ENCODE data around the gene ELF1. TPM values are rescaled to one million over a fixed set of nuclear protein-coding genes. Genes with fewer than 3 reads are reported as not detected.

ELF1 gene
- total and polyA plus RNA-seq, 10 of the 15 experiments (the other 5 are each of a cell fraction or from before 2014, with no cell fraction given) = 43.3 to 97.6 (median 55.7) TPM

- TF ChIP-seq, protein P1, sequence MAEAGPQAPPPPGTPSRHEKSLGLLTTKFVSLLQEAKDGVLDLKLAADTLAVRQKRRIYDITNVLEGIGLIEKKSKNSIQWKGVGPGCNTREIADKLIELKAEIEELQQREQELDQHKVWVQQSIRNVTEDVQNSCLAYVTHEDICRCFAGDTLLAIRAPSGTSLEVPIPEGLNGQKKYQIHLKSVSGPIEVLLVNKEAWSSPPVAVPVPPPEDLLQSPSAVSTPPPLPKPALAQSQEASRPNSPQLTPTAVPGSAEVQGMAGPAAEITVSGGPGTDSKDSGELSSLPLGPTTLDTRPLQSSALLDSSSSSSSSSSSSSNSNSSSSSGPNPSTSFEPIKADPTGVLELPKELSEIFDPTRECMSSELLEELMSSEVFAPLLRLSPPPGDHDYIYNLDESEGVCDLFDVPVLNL (IDR thresholded peaks at IDR 0.05; ENCODE audit: low read depth, low read length) = no peak
Observed at GRCh38 chr13:40970803-40971202, 48.3 kb downstream of the ELF1 start (continued).

- Histone ChIP-seq H3K4me2 (ENCODE audit: control insufficient read depth, insufficient read depth) (peak overlapping the region; percentile 34), H3K79me2 (ENCODE audit: control insufficient read depth, insufficient read depth, low read length) (peaks cover 100% of the 10 kb centered on the region), H3K4me1 (ENCODE audit: control insufficient read depth, insufficient read depth, low read length) (peaks cover 50% of the 10 kb centered on the region), H3K36me3 (ENCODE audit: control insufficient read depth in 2 of 2, insufficient read depth in 2 of 2, low read length in 1 of 2) (peaks cover 0 to 15% of the 10 kb centered on the region in 2 experiments), H3K4me3 (no peak overlapping the region), H3K27me3 (replicated peaks in 1 of 2; ENCODE audit: control insufficient read depth in 2 of 2, insufficient read depth in 2 of 2, low read length in 1 of 2) (no peaks in the 10 kb centered on the region), H4K20me1 (ENCODE audit: control insufficient read depth, insufficient read depth) (peaks cover 10% of the 10 kb centered on the region; the same call in 1 of the 2 replicates), H3K27ac (ENCODE audit: control insufficient read depth, insufficient read depth) (peak overlapping the region; percentile 20; the same call in 1 of the 2 replicates), H3K9ac (ENCODE audit: control insufficient read depth, insufficient read depth, low read length) (no peak overlapping the region), H3K9me3 (replicated peaks; ENCODE audit: control insufficient read depth, insufficient read depth, low read length) (no peaks in the 10 kb centered on the region), H2AFZ (ENCODE audit: control insufficient read depth, low read depth, low read length) (no peak overlapping the region)
- ChIA-PET RAD21 (ENCODE audit: unreplicated experiment) (interaction anchor here (0.8 to 13.5 kb wide), 10 partner anchors 9 to 192 kb away, joined by 3 to 172 read pairs (median 6); partner anchors contain the start of genes ELF1 and WBP4), POLR2A (interaction anchor here (0.5 to 2.0 kb wide), 7 partner anchors 13 to 293 kb away, joined by 3 to 7 read pairs (median 5); no protein-coding TSS in a partner anchor), SMC1A (ENCODE audit: uncharacterized antibody, unreplicated experiment) (interaction anchor here (0.7 to 6.0 kb wide), 14 partner anchors 8 to 90 kb away, joined by 3 to 75 read pairs (median 5); partner anchors contain the start of gene ELF1), CTCF (interaction anchor here (0.8 to 8.8 kb wide), 7 partner anchors 8 to 155 kb away, joined by 3 to 160 read pairs (median 5); no protein-coding TSS in a partner anchor)
- FAIRE-seq (peak; percentile 59), DNase-seq (ENCODE audit: low read depth, low spot score) (no peak), ATAC-seq (peak; percentile 71)
- no TSS peak for BruUV-seq (replicated peaks)
- in situ Hi-C loops (cut with MboI) (no loop called here), intact Hi-C loops (cut with micrococcal nuclease; ENCODE audit: unreplicated experiment) (no loop called here)
- WGBS (ENCODE audit: insufficient coverage, insufficient replicate concordance, low lambda C conversion rate, missing lambda C conversion rate) = 15% methylated on average over 4 of the region's 4 CpGs
- TF ChIP-seq NKRF (conservative IDR thresholded peaks at IDR 0.05) = no peak; the same call in 1 of the 2 replicates
- no peak for TF ChIP-seq CEBPB (IDR thresholded peaks at IDR 0.05; ENCODE audit: borderline replicate concordance in 1 of 2, low read depth in 2 of 2, low read length in 2 of 2)
- no peak for TF ChIP-seq SIX5 (IDR thresholded peaks at IDR 0.05; ENCODE audit: low read depth, low read length, severe bottlenecking)
- TF ChIP-seq, protein P2, sequence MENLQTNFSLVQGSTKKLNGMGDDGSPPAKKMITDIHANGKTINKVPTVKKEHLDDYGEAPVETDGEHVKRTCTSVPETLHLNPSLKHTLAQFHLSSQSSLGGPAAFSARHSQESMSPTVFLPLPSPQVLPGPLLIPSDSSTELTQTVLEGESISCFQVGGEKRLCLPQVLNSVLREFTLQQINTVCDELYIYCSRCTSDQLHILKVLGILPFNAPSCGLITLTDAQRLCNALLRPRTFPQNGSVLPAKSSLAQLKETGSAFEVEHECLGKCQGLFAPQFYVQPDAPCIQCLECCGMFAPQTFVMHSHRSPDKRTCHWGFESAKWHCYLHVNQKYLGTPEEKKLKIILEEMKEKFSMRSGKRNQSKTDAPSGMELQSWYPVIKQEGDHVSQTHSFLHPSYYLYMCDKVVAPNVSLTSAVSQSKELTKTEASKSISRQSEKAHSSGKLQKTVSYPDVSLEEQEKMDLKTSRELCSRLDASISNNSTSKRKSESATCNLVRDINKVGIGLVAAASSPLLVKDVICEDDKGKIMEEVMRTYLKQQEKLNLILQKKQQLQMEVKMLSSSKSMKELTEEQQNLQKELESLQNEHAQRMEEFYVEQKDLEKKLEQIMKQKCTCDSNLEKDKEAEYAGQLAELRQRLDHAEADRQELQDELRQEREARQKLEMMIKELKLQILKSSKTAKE (IDR thresholded peaks at IDR 0.05; ENCODE audit: low read depth, poor library complexity, severe bottlenecking) = peak; percentile 31
- no peak for TF ChIP-seq EZH2 (IDR thresholded peaks at IDR 0.05; ENCODE audit: borderline replicate concordance, control insufficient read depth, low read depth, low read length)
- TF ChIP-seq RAD51 (IDR thresholded peaks at IDR 0.05) = peak; percentile 81
- peak; percentile 30 to 36; a peak in 2 of 4 replicates for TF ChIP-seq IKZF2 (IDR thresholded peaks at IDR 0.05)
- no peak for TF ChIP-seq POLR2AphosphoS5 (IDR thresholded peaks at IDR 0.05; ENCODE audit: low read length)
- TF ChIP-seq ATF7 (IDR thresholded peaks at IDR 0.05; ENCODE audit: low read depth) = peak; percentile 66
- 0 out of 2 replicates have a peak, but pooled peaks have one; percentile 23 for TF ChIP-seq NBN (IDR thresholded peaks at IDR 0.05)
- TF ChIP-seq MTA2 (IDR thresholded peaks at IDR 0.05; ENCODE audit: low read depth) = peak; percentile 85
- peak; percentile 34; the same call in 1 of the 2 replicates for TF ChIP-seq DPF2 (IDR thresholded peaks at IDR 0.05)
- TF ChIP-seq ELK1 (IDR thresholded peaks at IDR 0.05; ENCODE audit: low read depth, low read length) = no peak
Observed at GRCh38 chr13:40969169-40969901, 49.8 kb downstream of the ELF1 start.
